Gastroesophageal sphincter (tissue), 2 donors: Measurements from ENCODE around the gene CTNNA3.

Experiments used
- EP300 ChIP-seq: sonication (generic); formaldehyde crosslinking; IDR thresholded peaks from one replicate; pipeline ENCODE4 v1.6.1; 2017; ENCODE audit warnings: antibody characterized with exemption, mild to moderate bottlenecking
- POLR2A ChIP-seq, 2 donors: fragments of 450-650 bp; IDR thresholded peaks; one replicate each; pipeline ENCODE4 v1.6.1; 2017; ENCODE audit warnings: antibody characterized with exemption in 2 of 2, mild to moderate bottlenecking in 2 of 2, moderate library complexity in 1 of 2

GRCh38 chr10:66021423-66021822, 1674.6 kb downstream of the CTNNA3 start:
- no peak for TF ChIP-seq POLR2A (IDR thresholded peaks at IDR 0.05)
- TF ChIP-seq EP300, result no peak
